ENCODE results near the gene DHRS7C.

DNA sequence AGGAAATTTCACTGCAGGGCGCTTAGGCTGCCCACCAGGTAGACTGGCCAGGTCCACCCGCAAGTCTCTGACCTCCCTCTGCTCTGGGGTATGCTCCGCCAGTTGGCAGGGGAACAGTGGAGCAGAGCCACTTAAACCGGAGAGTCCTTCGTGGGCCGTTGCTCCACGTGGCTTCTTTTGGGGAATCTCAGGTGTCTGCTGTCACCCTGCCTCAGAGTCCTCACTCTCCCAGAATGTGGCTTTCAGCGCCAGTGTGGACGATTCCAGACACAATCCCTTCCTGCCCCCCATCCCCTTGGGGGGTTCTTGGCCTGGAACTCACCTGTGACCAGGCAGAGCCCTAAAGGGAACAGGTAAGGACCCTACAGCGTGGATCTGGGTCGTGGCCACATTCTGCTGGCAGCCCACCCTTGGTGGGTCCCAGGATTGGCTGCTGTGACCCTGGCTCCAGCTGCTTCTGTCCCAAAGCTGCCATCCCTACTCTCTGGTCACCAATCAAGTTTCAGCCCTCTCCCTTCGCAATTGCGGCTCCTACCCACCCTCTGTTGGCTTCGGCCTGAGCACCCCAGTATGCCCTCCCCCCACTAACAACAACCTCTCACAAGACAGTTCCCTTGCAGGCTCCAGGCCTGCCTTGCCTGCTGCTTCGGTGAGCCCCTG, 22.2 kb downstream of the DHRS7C start:
- TF ChIP-seq, protein P1, sequence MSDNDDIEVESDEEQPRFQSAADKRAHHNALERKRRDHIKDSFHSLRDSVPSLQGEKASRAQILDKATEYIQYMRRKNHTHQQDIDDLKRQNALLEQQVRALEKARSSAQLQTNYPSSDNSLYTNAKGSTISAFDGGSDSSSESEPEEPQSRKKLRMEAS (IDR thresholded peaks at IDR 0.05) = no peak
- no peak for TF ChIP-seq JUND (IDR thresholded peaks at IDR 0.05)
- TF ChIP-seq, protein P2, sequence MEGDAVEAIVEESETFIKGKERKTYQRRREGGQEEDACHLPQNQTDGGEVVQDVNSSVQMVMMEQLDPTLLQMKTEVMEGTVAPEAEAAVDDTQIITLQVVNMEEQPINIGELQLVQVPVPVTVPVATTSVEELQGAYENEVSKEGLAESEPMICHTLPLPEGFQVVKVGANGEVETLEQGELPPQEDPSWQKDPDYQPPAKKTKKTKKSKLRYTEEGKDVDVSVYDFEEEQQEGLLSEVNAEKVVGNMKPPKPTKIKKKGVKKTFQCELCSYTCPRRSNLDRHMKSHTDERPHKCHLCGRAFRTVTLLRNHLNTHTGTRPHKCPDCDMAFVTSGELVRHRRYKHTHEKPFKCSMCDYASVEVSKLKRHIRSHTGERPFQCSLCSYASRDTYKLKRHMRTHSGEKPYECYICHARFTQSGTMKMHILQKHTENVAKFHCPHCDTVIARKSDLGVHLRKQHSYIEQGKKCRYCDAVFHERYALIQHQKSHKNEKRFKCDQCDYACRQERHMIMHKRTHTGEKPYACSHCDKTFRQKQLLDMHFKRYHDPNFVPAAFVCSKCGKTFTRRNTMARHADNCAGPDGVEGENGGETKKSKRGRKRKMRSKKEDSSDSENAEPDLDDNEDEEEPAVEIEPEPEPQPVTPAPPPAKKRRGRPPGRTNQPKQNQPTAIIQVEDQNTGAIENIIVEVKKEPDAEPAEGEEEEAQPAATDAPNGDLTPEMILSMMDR (IDR thresholded peaks at IDR 0.05; ENCODE audit: low read depth, low read length, missing input control) = no peak
